Tibial artery (tissue), 4 donors: Measurements from ENCODE around the gene JAM3.

Experiments
- DNase-seq, 2 donors: peaks; one replicate each; pipeline ENCODE4 v3.0.0-alpha.2; 2019
- H3K27ac ChIP-seq, 2 donors: fragments of 200-600 bp; sonication (generic) in 1 of 2; 1 replicate in 1 of 2; 2 replicates in 1 of 2; pipeline ENCODE4 v1.5.1; 2018 to 2019; ENCODE audit warnings: mild to moderate bottlenecking in 1 of 2
- H3K27me3 ChIP-seq, 2 donors: fragments of 200-600 bp; sonication (generic) in 1 of 2; one replicate each; pipeline versions ENCODE4 v1.5.1 to v1.6.0; 2016 to 2019
- H3K36me3 ChIP-seq, 3 donors: fragments of 200-600 bp; sonication (generic) in 2 of 3; one replicate each; pipeline ENCODE4 v1.5.1; 2016 to 2019; ENCODE audit warnings: mild to moderate bottlenecking in 2 of 3
- H3K4me1 ChIP-seq, 4 donors: fragments of 200-600 bp; sonication (generic) in 2 of 4; 1 replicate in 3 of 4; 2 replicates in 1 of 4; pipeline ENCODE4 v1.5.1; 2016 to 2019
- H3K4me3 ChIP-seq, 2 donors: fragments of 200-600 bp; sonication (generic) in 1 of 2; 1 replicate in 1 of 2; 2 replicates in 1 of 2; pipeline ENCODE4 v1.5.1; 2018 to 2019; ENCODE audit warnings: mild to moderate bottlenecking in 2 of 2
- H3K9me3 ChIP-seq, 3 donors: fragments of 200-600 bp; sonication (generic) in 1 of 3; one replicate each; pipeline ENCODE4 v1.5.1; 2016 to 2019
- intact Hi-C: fragments of 100-400 bp; cut with DNase I; formaldehyde crosslinking; loops from one replicate; pipeline ENCODE4 v1.15.0; 2023; ENCODE audit warnings: low total_unique reads
- TF ChIP-seq, protein P1 (sequence below), 2 experiments: fragments of 200-600 bp in 1 of 2; fragments of 450-650 bp in 1 of 2; IDR thresholded peaks; one replicate each; pipeline ENCODE4 v1.5.1; 2017 to 2019; ENCODE audit warnings: antibody characterized with exemption in 2 of 2, mild to moderate bottlenecking in 1 of 2, moderate library complexity in 1 of 2

JAM3 gene

DNA sequence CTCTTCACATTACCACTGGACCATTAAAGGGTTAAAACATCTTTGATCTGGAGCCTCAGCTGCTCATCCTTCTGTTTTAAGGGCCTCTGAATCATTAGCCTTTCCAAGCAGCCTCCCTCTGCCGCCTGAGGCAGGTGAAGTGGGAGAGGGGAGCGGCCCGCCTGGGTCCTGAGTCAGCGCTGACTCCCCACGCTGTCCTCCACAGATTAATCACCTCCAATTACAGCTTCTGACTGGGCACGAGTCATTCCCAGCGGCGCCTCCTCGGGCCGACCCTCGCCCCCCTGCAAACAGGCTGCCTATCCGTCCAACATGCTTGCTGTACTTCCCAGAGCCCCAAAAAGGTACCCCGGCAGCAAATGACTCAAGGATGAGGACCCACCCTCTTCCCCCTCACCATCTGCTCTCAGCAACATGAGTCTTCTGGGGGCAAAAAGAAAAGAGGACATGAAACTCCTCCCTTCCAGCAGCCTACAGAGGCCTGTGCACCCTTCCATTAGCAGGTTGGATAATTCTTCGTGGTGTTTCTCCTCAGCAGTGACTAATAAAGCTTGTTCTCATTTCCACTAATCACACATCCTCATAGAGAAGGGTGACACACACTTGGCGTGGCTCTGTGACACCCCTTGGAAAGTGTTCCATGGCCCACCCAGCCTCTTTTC is 44.3 kb upstream of the JAM3 start:
- peaks cover 0 to 33% of the 10 kb centered on the region in 2 donors for H3K27me3 ChIP-seq
- no peak overlapping the region for H3K4me3 ChIP-seq
- no peak overlapping the region for H3K27ac ChIP-seq
- H3K4me1 ChIP-seq = peaks cover 0 to 10% (median 3%) of the 10 kb centered on the region in 4 donors
- H3K36me3 ChIP-seq = no peaks in the 10 kb centered on the region
- intact Hi-C loops = no loop called here
- TF ChIP-seq, protein P1, sequence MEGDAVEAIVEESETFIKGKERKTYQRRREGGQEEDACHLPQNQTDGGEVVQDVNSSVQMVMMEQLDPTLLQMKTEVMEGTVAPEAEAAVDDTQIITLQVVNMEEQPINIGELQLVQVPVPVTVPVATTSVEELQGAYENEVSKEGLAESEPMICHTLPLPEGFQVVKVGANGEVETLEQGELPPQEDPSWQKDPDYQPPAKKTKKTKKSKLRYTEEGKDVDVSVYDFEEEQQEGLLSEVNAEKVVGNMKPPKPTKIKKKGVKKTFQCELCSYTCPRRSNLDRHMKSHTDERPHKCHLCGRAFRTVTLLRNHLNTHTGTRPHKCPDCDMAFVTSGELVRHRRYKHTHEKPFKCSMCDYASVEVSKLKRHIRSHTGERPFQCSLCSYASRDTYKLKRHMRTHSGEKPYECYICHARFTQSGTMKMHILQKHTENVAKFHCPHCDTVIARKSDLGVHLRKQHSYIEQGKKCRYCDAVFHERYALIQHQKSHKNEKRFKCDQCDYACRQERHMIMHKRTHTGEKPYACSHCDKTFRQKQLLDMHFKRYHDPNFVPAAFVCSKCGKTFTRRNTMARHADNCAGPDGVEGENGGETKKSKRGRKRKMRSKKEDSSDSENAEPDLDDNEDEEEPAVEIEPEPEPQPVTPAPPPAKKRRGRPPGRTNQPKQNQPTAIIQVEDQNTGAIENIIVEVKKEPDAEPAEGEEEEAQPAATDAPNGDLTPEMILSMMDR (IDR thresholded peaks at IDR 0.05) = no peak
- H3K9me3 ChIP-seq = no peaks in the 10 kb centered on the region
- no peak for DNase-seq

DNA sequence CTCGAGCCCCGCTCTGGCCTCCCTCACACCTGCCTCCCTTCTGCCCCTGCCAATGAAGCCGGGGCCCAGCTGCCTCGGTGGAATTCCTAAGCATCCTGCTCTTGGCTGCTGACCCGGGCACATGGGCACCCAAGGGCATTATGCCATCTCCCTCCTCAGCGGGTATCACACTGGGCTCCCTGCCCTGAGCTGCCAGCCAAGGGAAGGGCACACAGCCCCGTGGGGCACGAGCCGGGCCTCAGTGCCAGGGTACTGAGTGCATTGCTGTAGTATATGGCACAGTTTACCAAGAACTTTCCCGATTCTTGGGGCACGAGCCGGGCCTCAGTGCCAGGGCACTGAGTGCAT is 43.8 kb upstream of the JAM3 start:
- H3K27ac ChIP-seq = no peak overlapping the region
- no peaks in the 10 kb centered on the region for H3K36me3 ChIP-seq
- no peak overlapping the region for H3K4me3 ChIP-seq
- H3K27me3 ChIP-seq = peaks cover 0 to 33% of the 10 kb centered on the region in 2 donors
- DNase-seq = peak in 1 of 2 donors; percentile 79
- intact Hi-C loops = no loop called here
- TF ChIP-seq, protein P1 (IDR thresholded peaks at IDR 0.05) = no peak
- H3K9me3 ChIP-seq = no peaks in the 10 kb centered on the region
- peaks cover 0 to 10% (median 3%) of the 10 kb centered on the region in 4 donors for H3K4me1 ChIP-seq

DNA sequence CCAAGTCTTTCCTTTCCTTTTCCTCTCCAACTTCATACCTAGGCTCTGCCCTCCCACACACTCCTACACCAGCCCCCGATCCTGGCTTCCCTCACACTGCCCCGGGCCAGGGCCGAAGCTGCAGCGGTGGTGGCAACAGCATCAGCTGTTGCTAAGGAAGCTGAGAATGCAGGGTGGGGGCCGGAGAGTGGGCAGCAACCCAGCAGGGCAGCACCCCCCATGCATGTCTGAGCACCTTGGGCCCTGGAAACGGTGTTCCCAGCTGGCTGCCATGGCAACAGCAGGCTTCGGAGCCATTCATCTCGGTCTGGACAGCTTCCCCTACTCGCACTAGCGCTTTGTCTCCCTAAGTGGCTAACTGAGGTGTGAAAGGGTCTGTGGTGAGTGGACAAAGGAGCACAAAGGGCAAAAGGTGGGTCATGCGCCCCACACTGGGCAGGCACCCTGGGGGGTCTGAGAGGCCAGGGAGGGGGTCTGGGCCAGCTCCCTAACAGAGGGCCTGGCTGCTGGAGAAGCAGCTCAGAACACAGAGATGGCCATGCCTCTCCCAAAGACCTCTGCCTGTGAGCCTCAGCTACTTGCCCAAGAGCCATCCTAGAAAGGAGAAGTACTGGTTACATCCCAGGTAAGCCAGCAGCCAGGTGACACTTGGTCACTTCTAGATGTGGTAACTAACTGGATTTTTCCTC is 42.1 kb upstream of the JAM3 start:
- Histone ChIP-seq H3K36me3 (no peaks in the 10 kb centered on the region), H3K4me3 (no peak overlapping the region), H3K27me3 (peaks cover 0 to 21% of the 10 kb centered on the region in 2 donors), H3K27ac (no peak overlapping the region), H3K9me3 (no peaks in the 10 kb centered on the region), H3K4me1 (peaks cover 0 to 10% (median 3%) of the 10 kb centered on the region in 4 donors)
- TF ChIP-seq, protein P1 (IDR thresholded peaks at IDR 0.05) = no peak
- intact Hi-C loops = no loop called here
- no peak for DNase-seq

DNA sequence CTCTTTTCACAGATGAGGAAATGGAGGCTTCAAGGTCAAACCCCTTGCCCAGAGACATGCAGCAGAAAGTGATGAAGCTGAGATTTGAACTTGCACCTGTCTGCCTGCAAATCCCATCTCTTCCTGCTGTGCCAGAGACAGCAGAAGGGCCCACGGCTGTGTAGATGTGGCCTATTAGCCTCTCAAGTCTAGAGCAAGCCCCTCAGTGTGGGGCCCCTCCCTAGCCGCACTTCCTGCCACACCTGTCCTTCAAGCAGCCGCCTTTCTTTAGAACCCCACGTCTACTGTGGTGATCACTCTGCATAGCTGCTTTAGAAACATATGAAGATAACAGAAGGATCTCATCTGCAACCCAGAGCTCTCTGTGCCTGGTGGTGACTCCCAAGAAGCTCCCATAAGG is 41.2 kb upstream of the JAM3 start:
- TF ChIP-seq, protein P1 (IDR thresholded peaks at IDR 0.05) = no peak
- Histone ChIP-seq H3K27me3 (peaks cover 0 to 20% of the 10 kb centered on the region in 2 donors), H3K36me3 (no peaks in the 10 kb centered on the region), H3K4me3 (no peak overlapping the region), H3K9me3 (no peaks in the 10 kb centered on the region), H3K4me1 (peaks cover 0 to 13% (median 5%) of the 10 kb centered on the region in 4 donors), H3K27ac (no peak overlapping the region)
- DNase-seq = no peak
- intact Hi-C loops = no loop called here

DNA sequence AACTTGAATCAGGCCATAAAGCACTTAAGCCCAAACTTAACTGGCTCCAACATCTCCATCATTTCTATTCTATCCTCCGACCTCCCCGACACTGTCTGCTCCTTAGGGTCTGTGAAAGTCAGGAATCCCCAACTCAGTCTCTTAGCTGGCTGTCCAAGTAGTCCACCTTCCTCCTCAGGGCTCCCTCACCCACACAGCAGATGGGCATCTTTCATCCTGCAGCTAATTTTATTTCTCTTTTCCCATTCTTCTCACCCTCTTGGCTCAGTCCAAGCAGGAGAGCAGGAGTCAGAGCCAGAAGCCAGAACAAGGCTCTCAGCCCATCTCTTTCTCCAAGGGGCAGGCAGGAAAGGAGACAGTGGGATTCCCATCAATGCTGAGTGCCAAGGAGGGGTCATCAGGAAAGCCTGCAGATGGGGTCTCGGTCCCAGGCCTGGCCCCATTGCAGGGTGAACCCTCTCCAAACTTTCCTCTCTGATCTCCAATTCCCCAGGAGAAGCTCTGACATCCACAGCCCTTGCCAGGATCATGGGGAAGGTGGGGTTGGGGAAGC is 40.4 kb upstream of the JAM3 start:
- no peak overlapping the region for H3K27ac ChIP-seq
- H3K36me3 ChIP-seq = no peaks in the 10 kb centered on the region
- intact Hi-C loops = no loop called here
- no peak for DNase-seq
- H3K4me3 ChIP-seq = no peak overlapping the region
- TF ChIP-seq, protein P1 (IDR thresholded peaks at IDR 0.05) = no peak
- peaks cover 0 to 20% of the 10 kb centered on the region in 2 donors for H3K27me3 ChIP-seq
- H3K9me3 ChIP-seq = no peaks in the 10 kb centered on the region
- peaks cover 3 to 21% (median 13%) of the 10 kb centered on the region in 4 donors for H3K4me1 ChIP-seq
